NCI-H446 (cell line): ENCODE measurements around the gene FGF14.
"Not testable (repeated sequence)": the region's sequence is repeated elsewhere in the genome, so short reads cannot be mapped to it uniquely, and the experiment has no call there.

ENCODE experiments used
- DNase-seq, 2 experiments: peaks; one replicate each; lab custom pipeline; 2025; lab: John Stamatoyannopoulos, UW

FGF14 gene

DNA sequence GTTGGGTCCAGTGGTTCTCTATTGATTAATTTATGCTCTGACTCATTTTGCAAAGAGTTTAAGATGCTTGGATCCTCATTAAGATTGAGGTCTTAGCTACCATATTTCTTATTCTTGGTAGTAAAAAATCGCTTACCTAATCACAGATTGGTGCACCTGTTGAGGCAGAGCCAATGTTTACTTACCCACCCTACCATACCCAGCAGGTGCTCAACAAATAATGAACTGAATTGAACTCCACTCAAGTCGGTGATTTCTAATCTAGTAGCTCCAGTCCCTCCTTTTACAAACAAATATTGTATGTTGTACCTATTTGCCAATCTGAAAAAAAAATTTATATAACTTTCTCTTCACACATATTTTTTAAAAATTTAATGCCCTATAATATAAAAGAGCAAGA is 361.0 kb downstream of the FGF14 start:
- DNase-seq: no peak

GRCh38 chr13:102039264-102039663 is 362.6 kb downstream of the FGF14 start:
- DNase-seq: no peak

GRCh38 chr13:102038787-102039186 is 363.1 kb downstream of the FGF14 start:
- no peak for DNase-seq

DNA sequence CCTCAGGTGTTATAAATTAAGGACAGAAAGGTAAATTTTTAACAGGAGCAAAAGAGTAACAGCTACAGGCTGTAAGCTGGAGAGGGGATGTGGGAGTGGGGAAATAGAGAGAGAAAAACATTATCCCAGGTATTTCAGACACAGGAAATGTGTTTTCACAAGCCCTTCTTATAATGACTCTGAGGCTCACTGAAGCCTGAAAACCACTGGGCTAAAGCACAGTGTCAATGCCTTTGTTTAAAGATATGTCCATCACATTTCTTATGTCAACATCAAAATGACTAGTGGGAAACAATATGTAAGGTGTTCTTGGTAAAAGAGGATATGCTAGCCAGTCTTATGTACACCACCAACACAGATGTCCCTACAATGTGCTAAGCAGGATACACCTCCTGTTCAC is 365.9 kb downstream of the FGF14 start:
- no peak for DNase-seq

DNA sequence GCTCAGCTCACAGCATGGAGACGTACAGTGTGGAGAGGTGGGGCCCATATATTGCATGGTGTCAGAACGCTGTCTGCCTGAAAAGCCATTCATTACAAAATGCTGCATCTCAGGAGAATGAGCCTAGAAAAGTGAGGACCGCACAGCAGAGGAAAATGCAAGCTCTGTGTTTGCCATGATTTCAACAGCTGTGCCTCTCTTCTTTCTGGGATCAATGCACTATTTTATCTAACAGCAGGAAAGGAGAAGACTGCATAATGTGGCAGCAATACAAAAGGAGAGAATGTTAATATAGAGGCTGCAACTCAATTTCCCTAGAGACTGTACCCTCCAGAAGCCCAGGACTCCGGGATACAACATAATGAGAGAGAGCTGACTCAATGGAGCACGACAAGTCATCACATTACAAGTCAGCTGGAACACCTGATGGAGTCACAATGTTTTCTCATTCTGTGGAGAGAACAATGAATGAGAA is 368.0 kb downstream of the FGF14 start:
- no peak for DNase-seq

GRCh38 chr13:102033386-102033785 is 368.5 kb downstream of the FGF14 start:
- DNase-seq: no peak

DNA sequence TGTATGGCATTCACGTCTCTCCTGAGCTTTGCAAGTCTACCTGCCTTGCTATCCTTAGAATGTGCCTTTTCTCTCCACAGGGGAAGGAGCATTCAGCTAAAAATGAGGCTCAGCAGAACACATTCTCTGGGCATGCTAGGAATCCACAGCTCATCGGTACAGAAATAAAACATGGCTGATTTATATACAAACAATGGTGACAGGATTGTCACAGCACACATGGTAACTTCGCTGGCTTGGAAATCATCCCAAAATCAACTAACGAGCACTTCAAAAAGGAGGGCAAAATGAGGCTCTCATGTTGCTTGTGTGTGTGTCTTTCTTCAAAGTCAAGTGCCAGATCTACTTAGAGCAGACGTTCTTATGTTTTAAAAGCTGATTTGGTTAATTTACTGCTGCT is 373.0 kb downstream of the FGF14 start:
- DNase-seq: no peak

DNA sequence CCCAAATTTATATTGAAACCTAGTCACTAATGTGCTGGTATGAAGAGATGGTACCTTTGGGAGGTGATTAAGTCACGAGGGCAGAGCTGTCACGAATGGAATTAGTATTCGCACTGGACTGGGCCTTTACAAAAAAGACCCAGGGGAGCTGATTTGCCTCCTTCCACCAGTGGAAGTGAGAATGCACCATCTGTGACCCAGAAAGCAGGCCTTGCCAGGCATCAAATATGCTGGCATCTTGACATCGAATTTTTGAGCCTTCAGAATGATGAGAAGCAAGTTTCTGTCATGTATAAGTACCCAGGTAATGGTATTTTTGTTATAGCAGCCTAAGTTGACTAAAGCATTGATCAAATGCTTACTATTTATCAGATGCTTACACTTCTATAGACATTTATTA is 373.6 kb downstream of the FGF14 start:
- peak in 1 of 2 experiments; percentile 22 for DNase-seq

GRCh38 chr13:102021777-102022176 is 380.1 kb downstream of the FGF14 start:
- DNase-seq: no peak

DNA sequence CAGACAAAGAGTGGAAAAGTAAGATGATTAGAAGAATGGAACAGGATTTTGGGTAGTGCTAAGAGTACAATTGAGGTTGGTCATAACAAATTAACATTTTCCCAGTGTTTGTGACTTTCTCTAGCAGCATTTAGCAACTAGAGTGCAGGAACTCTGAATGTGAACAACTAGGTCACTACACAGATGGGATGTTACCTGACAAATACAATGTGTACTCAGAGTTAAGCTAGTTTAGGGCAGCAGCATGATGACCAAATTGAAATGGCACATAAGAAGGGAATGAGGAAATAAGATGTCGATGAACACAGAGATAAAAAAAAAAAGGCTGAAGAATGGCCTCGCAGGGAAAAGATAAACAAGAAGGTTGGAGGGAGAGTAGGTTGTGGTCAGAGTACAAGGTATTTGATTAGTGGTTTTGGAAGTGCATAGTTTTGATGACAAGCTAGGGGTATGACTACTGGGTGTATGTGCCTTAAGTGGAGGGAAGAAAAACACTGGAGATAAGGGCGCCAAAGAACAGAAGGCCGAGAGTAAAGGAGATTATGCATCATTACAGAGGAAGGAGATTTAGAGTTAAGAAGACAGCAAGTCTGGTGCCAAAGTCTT is 381.1 kb downstream of the FGF14 start:
- no peak for DNase-seq

GRCh38 chr13:102018716-102019115 is 383.1 kb downstream of the FGF14 start:
- no peak for DNase-seq

GRCh38 chr13:102017248-102017647 is 384.6 kb downstream of the FGF14 start:
- no peak for DNase-seq

GRCh38 chr13:102012299-102013293 is 389.3 kb downstream of the FGF14 start:
- no peak for DNase-seq

- DNase-seq: not testable (repeated sequence)
These were observed 390.4 kb downstream of the FGF14 start for GRCh38 chr13:102011455-102011854.

DNA sequence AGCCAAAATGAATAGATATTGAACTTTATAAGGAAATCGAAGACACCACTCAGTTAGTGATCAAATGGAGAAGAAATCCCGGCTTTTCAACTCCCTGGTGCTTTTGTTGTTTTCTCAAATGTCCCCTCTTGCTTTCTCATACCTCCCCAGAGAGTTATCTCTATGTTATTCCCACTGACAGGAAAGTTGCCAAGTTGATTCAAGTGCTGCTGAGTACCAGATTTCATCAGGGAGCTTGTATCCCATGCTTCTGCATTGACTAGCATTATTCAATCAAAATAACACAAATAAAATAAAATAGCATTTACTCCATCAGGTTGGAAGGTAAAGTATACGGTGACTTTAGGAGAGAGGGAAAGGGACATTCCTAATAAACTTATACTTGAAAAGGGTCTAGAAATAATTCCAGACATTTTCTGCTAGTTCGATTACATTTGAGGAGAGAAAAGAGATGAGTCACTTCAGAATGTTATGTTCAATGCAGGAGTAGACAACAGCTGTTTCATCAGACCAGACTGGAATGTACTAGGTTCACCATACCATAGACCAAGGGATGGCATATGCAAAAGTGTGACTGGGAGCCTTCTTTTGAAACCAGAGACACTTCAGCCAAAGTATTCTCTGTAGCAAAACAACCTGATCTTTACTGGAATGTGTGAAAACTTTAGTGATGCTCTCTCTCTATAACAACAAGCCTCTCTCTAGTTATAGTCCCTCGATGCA is 397.8 kb downstream of the FGF14 start:
- DNase-seq: no peak

GRCh38 chr13:102002287-102002686 is 399.6 kb downstream of the FGF14 start:
- no peak for DNase-seq

- no peak for DNase-seq
These were observed 401.1 kb downstream of the FGF14 start for GRCh38 chr13:102000764-102001163.

DNA sequence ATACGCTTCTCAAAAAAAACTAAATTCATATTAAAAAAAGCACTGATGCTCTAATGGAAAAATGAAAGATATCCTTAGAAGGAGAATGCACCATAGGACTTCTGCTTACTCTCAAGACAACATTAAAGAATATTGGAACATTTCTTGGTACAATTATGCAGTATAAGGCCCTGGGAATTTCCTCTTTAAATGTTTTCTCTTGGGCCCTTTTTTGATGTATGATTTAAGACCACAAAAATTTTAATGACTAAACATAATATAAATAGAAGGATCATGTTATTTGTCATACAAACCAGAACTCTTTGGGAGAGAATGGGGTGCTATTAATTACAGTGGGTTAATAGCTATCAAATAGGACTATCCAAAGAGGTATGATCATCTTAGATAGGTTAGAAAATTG is 403.7 kb downstream of the FGF14 start:
- no peak for DNase-seq

- no peak for DNase-seq
These were observed 404.9 kb downstream of the FGF14 start for GRCh38 chr13:101996954-101997353.

GRCh38 chr13:101989798-101990350 is 412.0 kb downstream of the FGF14 start:
- DNase-seq: no peak

GRCh38 chr13:101988140-101988539 is 413.7 kb downstream of the FGF14 start:
- no peak for DNase-seq

- DNase-seq: no peak
These were observed 415.5 kb downstream of the FGF14 start for GRCh38 chr13:101986316-101986715.
